ENCODE data around the gene RAB25.

- no peak for TF ChIP-seq CTCF (IDR thresholded peaks at IDR 0.05)
- TF ChIP-seq POLR2AphosphoS5 (IDR thresholded peaks at IDR 0.05) = no peak
- TF ChIP-seq POLR2A (IDR thresholded peaks at IDR 0.05) = no peak
Observed at GRCh38 chr1:156119503-156120209, 58.7 kb downstream of the RAB25 start.
